Peyer's patch (tissue), 4 donors: ENCODE data around the gene FAM219B. TPM values are rescaled to one million over a fixed set of nuclear protein-coding genes. Genes with fewer than 3 reads are reported as not detected.

Source experiments
- DNase-seq, 3 donors: peaks; one replicate each; pipeline ENCODE4 v3.0.0-alpha.2; 2017 to 2019
- H3K27ac ChIP-seq, 4 donors: fragments of 200-600 bp; sonication (generic); one replicate each; pipeline ENCODE4 v1.5.1; 2016 to 2019
- H3K27me3 ChIP-seq, 2 donors: fragments of 200-600 bp; sonication (generic); one replicate each; pipeline ENCODE4 v1.5.1; 2019
- H3K36me3 ChIP-seq, 3 donors: fragments of 200-600 bp; sonication (generic); one replicate each; pipeline ENCODE4 v1.5.1; 2016 to 2019
- H3K4me1 ChIP-seq, 4 donors: fragments of 200-600 bp; sonication (generic); one replicate each; pipeline ENCODE4 v1.5.1; 2016 to 2019
- H3K4me3 ChIP-seq, 4 donors: fragments of 200-600 bp; sonication (generic); 1 replicate in 3 of 4; 2 replicates in 1 of 4; pipeline ENCODE4 v1.5.1; 2016 to 2019; ENCODE audit warnings: mild to moderate bottlenecking in 1 of 4
- H3K9me3 ChIP-seq, 4 donors: fragments of 200-600 bp; sonication (generic); one replicate each; pipeline ENCODE4 v1.5.1; 2016 to 2019; ENCODE audit warnings: mild to moderate bottlenecking in 1 of 4
- CTCF ChIP-seq, 6 experiments: fragments of 450-650 bp in 4 of 6; fragments of 200-600 bp in 2 of 6; sonication (generic) in 1 of 6; IDR thresholded peaks; one replicate each; pipeline ENCODE4 v1.5.1; 2017 to 2019; ENCODE audit warnings: antibody characterized with exemption in 6 of 6, mild to moderate bottlenecking in 3 of 6, moderate library complexity in 1 of 6
- POLR2A ChIP-seq, 2 donors: fragments of 450-650 bp; IDR thresholded peaks; one replicate each; pipeline ENCODE4 v1.5.1; 2017; ENCODE audit warnings: antibody characterized with exemption in 2 of 2, mild to moderate bottlenecking in 2 of 2, moderate library complexity in 2 of 2
- total RNA-seq, 4 donors: library from RNA; depleted of rRNA; stranded (reverse); fragments of >200 nt; gene quantifications; one replicate each; pipeline ENCODE4 v1.1.0, GENCODE V29; 2016

The FAM219B gene
- total RNA-seq, 4 donors from 2014 or later = 48.7 to 76.5 (median 57.6) TPM

GRCh38 chr15:74850393-74850792, 56.3 kb downstream of the FAM219B start:
- H3K9me3 ChIP-seq = no peaks in the 10 kb centered on the region
- no peaks in the 10 kb centered on the region for H3K27me3 ChIP-seq
- TF ChIP-seq POLR2A (IDR thresholded peaks at IDR 0.05) = no peak
- TF ChIP-seq CTCF (IDR thresholded peaks at IDR 0.05) = no peak
- peak overlapping the region in 1 of 4 donors; percentile 52 for H3K27ac ChIP-seq
- H3K4me3 ChIP-seq = no peak overlapping the region
- DNase-seq = peak in 1 of 3 donors; percentile 68
- peaks cover 0 to 84% (median 0%) of the 10 kb centered on the region in 3 donors for H3K36me3 ChIP-seq
- H3K4me1 ChIP-seq = peaks cover 0 to 8% (median 0%) of the 10 kb centered on the region in 4 donors

Other genes with a start within 250 kb of the FAM219B start
- 10 to 100 TPM; 23.5 to 43.7 (median 32.2) TPM for gene EDC3, start 210.8 kb downstream of the FAM219B start, total RNA-seq
- gene CYP1A1, start 181.3 kb downstream of the FAM219B start, total RNA-seq = 1 to 10 TPM in 1 of 4 donors, under 1 TPM in 1, not detected in 2; 0.70 to 3.3 TPM
- gene CYP1A2, start 158.0 kb downstream of the FAM219B start, total RNA-seq = not detected
- 100 to 1,000 TPM in 1 of 4 donors, 10 to 100 TPM in 3; 53.8 to 122 (median 66.2) TPM for gene CSK, start 124.8 kb downstream of the FAM219B start, total RNA-seq
- gene LMAN1L, start 94.0 kb downstream of the FAM219B start, total RNA-seq = not detected
- gene CPLX3, start 80.2 kb downstream of the FAM219B start, total RNA-seq = not detected
- gene ULK3, start 63.7 kb downstream of the FAM219B start, total RNA-seq = 100 to 1,000 TPM; 194 to 508 (median 288) TPM
- gene SCAMP2, start 33.5 kb downstream of the FAM219B start, total RNA-seq = 100 to 1,000 TPM in 3 of 4 donors, 10 to 100 TPM in 1; 60.2 to 206 (median 151) TPM
- 100 to 1,000 TPM in 3 of 4 donors, 10 to 100 TPM in 1; 52.0 to 221 (median 174) TPM for gene MPI, start 16.8 kb downstream of the FAM219B start, total RNA-seq
- 100 to 1,000 TPM in 3 of 4 donors, 10 to 100 TPM in 1; 59.4 to 326 (median 195) TPM for gene COX5A, start 31.2 kb upstream of the FAM219B start, total RNA-seq
- gene RPP25, start 49.9 kb upstream of the FAM219B start, total RNA-seq = 10 to 100 TPM in 2 of 4 donors, 1 to 10 TPM in 2; 7.4 to 15.3 (median 9.5) TPM
- 10 to 100 TPM in 3 of 4 donors, 1 to 10 TPM in 1; 5.0 to 78.1 (median 53.4) TPM for gene SCAMP5, start 88.7 kb upstream of the FAM219B start, total RNA-seq
- gene PPCDC, start 116.7 kb upstream of the FAM219B start, total RNA-seq = 10 to 100 TPM in 3 of 4 donors, 1 to 10 TPM in 1; 8.4 to 63.5 (median 20.5) TPM